Liver (tissue), 9 donors: ENCODE results near the gene CABCOCO1. TPM values are rescaled to one million over a fixed set of nuclear protein-coding genes. Genes with fewer than 3 reads are reported as not detected.

Experiments used
- DNase-seq: peaks from one replicate; pipeline ENCODE4 v3.0.0-alpha.2; 2017; ENCODE audit warnings: low spot score
- H3K27ac ChIP-seq, 2 donors: one replicate each; pipeline ENCODE4 v1.7.0; 2013; ENCODE audit warnings: inconsistent platforms in 2 of 2, low read length in 2 of 2, control low read depth in 1 of 2, low read depth in 1 of 2, mild to moderate bottlenecking in 1 of 2
- H3K27me3 ChIP-seq, 4 donors: one replicate each; pipeline versions ENCODE4 v1.6.1 to v1.7.0; 2013; ENCODE audit warnings: low read length in 3 of 4, inconsistent platforms in 1 of 4, mild to moderate bottlenecking in 1 of 4, moderate library complexity in 1 of 4; ENCODE audit not compliant: control insufficient read depth in 4 of 4, insufficient read depth in 4 of 4
- H3K36me3 ChIP-seq, 4 donors: one replicate each; pipeline versions ENCODE4 v1.6.1 to v1.7.0; 2013; ENCODE audit warnings: low read length in 3 of 4, mild to moderate bottlenecking in 3 of 4, low read depth in 1 of 4, moderate library complexity in 1 of 4; ENCODE audit not compliant: control insufficient read depth in 4 of 4, insufficient read depth in 3 of 4
- H3K4me1 ChIP-seq, 4 donors: one replicate each; pipeline versions ENCODE4 v1.6.1 to v1.7.0; 2013; ENCODE audit warnings: low read length in 3 of 4, mild to moderate bottlenecking in 3 of 4, moderate library complexity in 1 of 4; ENCODE audit not compliant: control insufficient read depth in 4 of 4, insufficient read depth in 4 of 4
- H3K4me3 ChIP-seq, 3 donors: one replicate each; pipeline versions ENCODE4 v1.6.1 to v1.7.0; 2013; ENCODE audit warnings: low read length in 3 of 3, control low read depth in 1 of 3, low read depth in 1 of 3, mild to moderate bottlenecking in 1 of 3
- H3K9ac ChIP-seq, 2 donors: one replicate each; pipeline ENCODE4 v1.7.0; 2013; ENCODE audit warnings: low read length in 2 of 2, mild to moderate bottlenecking in 2 of 2, moderate library complexity in 2 of 2, control low read depth in 1 of 2, low read depth in 1 of 2
- H3K9me3 ChIP-seq, 4 donors: one replicate each; pipeline versions ENCODE4 v1.6.1 to v1.7.0; 2013; ENCODE audit warnings: low read length in 3 of 4; ENCODE audit not compliant: control insufficient read depth in 4 of 4
- EGR1 ChIP-seq, 2 donors: IDR thresholded peaks; 2 replicates each; pipeline ENCODE4 v1.6.1; 2016 to 2018; ENCODE audit warnings: antibody characterized with exemption in 2 of 2, low read depth in 2 of 2
- FOXA1 ChIP-seq: IDR thresholded peaks from 2 replicates; pipeline ENCODE4 v1.6.1; 2016; ENCODE audit warnings: antibody characterized with exemption
- FOXA2 ChIP-seq: IDR thresholded peaks from 2 replicates; pipeline ENCODE4 v1.6.1; 2016; ENCODE audit warnings: antibody characterized with exemption
- GABPA ChIP-seq, 2 donors: IDR thresholded peaks in 1 of 2; conservative IDR thresholded peaks in 1 of 2; 2 replicates each; pipeline ENCODE4 v1.6.1; 2016; ENCODE audit warnings: antibody characterized with exemption in 2 of 2, mild to moderate bottlenecking in 1 of 2, moderate library complexity in 1 of 2
- HNF4A ChIP-seq, 2 donors: conservative IDR thresholded peaks; 2 replicates each; pipeline ENCODE4 v1.6.1; 2016; ENCODE audit warnings: antibody characterized with exemption in 2 of 2, mild to moderate bottlenecking in 2 of 2
- HNF4G ChIP-seq: IDR thresholded peaks from 2 replicates; pipeline ENCODE4 v1.6.1; 2016; ENCODE audit warnings: antibody characterized with exemption
- JUND ChIP-seq, 2 donors: IDR thresholded peaks; 2 replicates each; pipeline ENCODE4 v1.6.1; 2016; ENCODE audit warnings: antibody characterized with exemption in 2 of 2
- NR2F2 ChIP-seq: IDR thresholded peaks from 2 replicates; pipeline ENCODE4 v1.6.1; 2016; ENCODE audit warnings: antibody characterized with exemption
- RAD21 ChIP-seq, 2 donors: IDR thresholded peaks; 2 replicates each; pipeline ENCODE4 v1.6.1; 2016; ENCODE audit warnings: antibody characterized with exemption in 2 of 2, mild to moderate bottlenecking in 2 of 2
- RXRA ChIP-seq, 2 donors: IDR thresholded peaks; 2 replicates each; pipeline ENCODE4 v1.6.1; 2017 to 2018; ENCODE audit warnings: antibody characterized with exemption in 2 of 2, mild to moderate bottlenecking in 1 of 2
- TAF1 ChIP-seq: conservative IDR thresholded peaks from 2 replicates; pipeline ENCODE4 v1.6.1; 2016; ENCODE audit warnings: antibody characterized with exemption, mild to moderate bottlenecking
- YY1 ChIP-seq: IDR thresholded peaks from 2 replicates; pipeline ENCODE4 v1.6.1; 2016; ENCODE audit warnings: antibody characterized with exemption, mild to moderate bottlenecking
- WGBS: extraction: QIAGEN DNeasy Blood & Tissue Kit; methylation state at CpG from one replicate; pipeline ENCODE4 v1.1.7; 2013; 5-methylcytosine and 5-hydroxymethylcytosine counted together
- polyA plus RNA-seq, 2 donors: library from polyadenylated mRNA; stranded (reverse) in 1 of 2; unstranded in 1 of 2; fragments of 200-250 nt in 1 of 2; fragments of >200 nt in 1 of 2; fragmentation: Nextera tagmentation in 1 of 2; extraction: Ambion mirVana in 1 of 2; gene quantifications; one replicate each; pipeline versions ENCODE4 v1.2.1 to v1.2.3, GENCODE V29; 2013 to 2015
- total RNA-seq, 2 donors: library from RNA; depleted of rRNA; stranded (reverse); fragments of >200 nt; gene quantifications; one replicate each; pipeline ENCODE4 v1.2.3, GENCODE V29; 2014
- TF ChIP-seq, protein P1 (sequence below): IDR thresholded peaks from 2 replicates; pipeline ENCODE4 v1.6.1; 2016; ENCODE audit warnings: antibody characterized with exemption
- TF ChIP-seq, protein P2 (sequence below): IDR thresholded peaks from 2 replicates; pipeline ENCODE4 v1.6.1; 2016; ENCODE audit warnings: antibody characterized with exemption, mild to moderate bottlenecking
- TF ChIP-seq, protein P3 (sequence below): fragments of 150-350 bp; IDR thresholded peaks from 2 replicates; pipeline ENCODE4 v1.5.1; 2017; ENCODE audit warnings: improper control_type of control experiment, low read depth, low read length; ENCODE audit not compliant: missing input control
- TF ChIP-seq, protein P4 (sequence below): IDR thresholded peaks from 2 replicates; pipeline ENCODE4 v1.6.1; 2016; ENCODE audit warnings: antibody characterized with exemption
- TF ChIP-seq, protein P5 (sequence below): IDR thresholded peaks from 2 replicates; pipeline ENCODE4 v1.6.1; 2016; ENCODE audit warnings: antibody characterized with exemption
- donor health status: healthy.
- donor health status: healthy.
- donor health status: healthy.
- donor health status: healthy.
- donor health status: healthy.

The CABCOCO1 gene, protein sequence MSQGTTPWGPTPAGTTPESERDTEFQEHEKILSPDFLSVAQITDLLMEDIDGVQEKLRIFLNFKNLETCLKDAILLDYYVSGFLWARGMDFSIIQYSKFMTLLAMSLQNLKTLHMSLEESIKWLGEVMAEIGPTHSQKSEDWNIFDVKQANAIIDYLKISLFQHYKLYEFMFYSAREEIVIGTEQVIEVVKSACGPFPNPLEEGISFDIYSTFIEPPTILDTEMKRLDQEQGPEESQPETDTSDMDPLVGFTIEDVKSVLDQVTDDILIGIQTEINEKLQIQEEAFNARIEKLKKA
- total RNA-seq (under 1 TPM in 1 of 2 donors, not detected in 1; 0.09 TPM), polyA plus RNA-seq (under 1 TPM in 1 of 2 donors, not detected in 1; 0.20 TPM)

DNA sequence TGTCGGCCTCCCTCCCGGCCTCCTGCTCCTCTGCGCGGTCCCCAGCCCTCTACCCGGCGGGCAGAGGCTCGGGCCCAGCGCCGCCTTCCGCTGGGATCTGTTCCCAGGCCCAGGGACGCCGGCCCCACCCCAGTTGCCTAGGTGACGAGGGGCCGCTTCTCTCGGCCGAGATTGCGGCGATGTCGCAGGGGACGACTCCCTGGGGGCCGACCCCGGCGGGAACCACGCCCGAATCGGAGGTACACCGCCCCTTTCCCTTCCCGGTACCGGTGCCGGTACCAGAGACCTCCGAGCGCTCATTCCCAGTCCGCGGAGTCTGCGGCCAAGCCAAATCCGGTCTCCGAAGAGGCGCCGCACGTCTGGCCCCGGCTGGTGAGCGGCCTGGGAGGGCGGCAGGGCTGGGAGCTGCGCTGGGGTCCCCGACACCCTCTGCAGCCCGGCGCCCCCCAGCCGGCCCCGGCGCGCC is at the start of gene CABCOCO1:
Gene CABCOCO1 (plus strand): TSS at position 136 of the 466 bp plus-strand sequence. CDS start 44 bp downstream, at position 180.
- peak; percentile 37 for DNase-seq
- Histone ChIP-seq H3K36me3 (no peaks in the 10 kb centered on the region), H3K4me1 (peaks cover 0 to 3% (median 0%) of the 10 kb centered on the region in 4 donors), H3K27me3 (peaks cover 0 to 11% (median 2%) of the 10 kb centered on the region in 4 donors), H3K27ac (peak within 1 kb of the TSS in 1 of 2 donors; percentile 5), H3K9me3 (no peaks in the 10 kb centered on the region), H3K9ac (no peak within 1 kb of the TSS), H3K4me3 (peak within 1 kb of the TSS in 2 of 3 donors; percentile 43 to 66)
- no peak for TF ChIP-seq FOXA2
- TF ChIP-seq RAD21 (IDR thresholded peaks at IDR 0.05), result peak; percentile 12 to 34
- WGBS, result 6% methylated on average over 51 of the region's 51 CpGs

DNA sequence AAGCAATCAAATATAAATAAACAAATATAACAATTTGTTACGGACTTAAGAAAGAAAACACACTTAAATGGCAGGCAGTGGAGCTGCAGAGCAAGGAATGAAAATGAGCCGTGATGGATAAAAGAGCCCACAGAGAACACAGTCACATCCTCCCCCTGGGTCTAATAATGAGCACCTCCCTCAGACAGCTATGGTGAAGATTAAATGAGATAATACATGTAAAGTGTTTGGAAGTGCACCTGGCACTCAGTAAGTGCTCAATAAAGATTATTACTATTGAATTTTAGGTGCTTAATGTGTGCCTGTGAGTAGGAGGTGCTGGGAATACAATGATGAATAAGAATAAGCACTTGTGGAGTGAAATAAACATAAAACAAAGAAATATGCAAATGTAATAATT is 49.1 kb upstream of the CABCOCO1 start:
- H3K4me1 ChIP-seq, result no peaks in the 10 kb centered on the region
- TF ChIP-seq TAF1, result no peak
- TF ChIP-seq EGR1 (IDR thresholded peaks at IDR 0.05; ENCODE audit: low read depth in 2 of 2), result no peak
- TF ChIP-seq, protein P1, sequence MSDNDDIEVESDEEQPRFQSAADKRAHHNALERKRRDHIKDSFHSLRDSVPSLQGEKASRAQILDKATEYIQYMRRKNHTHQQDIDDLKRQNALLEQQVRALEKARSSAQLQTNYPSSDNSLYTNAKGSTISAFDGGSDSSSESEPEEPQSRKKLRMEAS, result no peak
- TF ChIP-seq JUND (IDR thresholded peaks at IDR 0.05), result no peak
- TF ChIP-seq, protein P2, sequence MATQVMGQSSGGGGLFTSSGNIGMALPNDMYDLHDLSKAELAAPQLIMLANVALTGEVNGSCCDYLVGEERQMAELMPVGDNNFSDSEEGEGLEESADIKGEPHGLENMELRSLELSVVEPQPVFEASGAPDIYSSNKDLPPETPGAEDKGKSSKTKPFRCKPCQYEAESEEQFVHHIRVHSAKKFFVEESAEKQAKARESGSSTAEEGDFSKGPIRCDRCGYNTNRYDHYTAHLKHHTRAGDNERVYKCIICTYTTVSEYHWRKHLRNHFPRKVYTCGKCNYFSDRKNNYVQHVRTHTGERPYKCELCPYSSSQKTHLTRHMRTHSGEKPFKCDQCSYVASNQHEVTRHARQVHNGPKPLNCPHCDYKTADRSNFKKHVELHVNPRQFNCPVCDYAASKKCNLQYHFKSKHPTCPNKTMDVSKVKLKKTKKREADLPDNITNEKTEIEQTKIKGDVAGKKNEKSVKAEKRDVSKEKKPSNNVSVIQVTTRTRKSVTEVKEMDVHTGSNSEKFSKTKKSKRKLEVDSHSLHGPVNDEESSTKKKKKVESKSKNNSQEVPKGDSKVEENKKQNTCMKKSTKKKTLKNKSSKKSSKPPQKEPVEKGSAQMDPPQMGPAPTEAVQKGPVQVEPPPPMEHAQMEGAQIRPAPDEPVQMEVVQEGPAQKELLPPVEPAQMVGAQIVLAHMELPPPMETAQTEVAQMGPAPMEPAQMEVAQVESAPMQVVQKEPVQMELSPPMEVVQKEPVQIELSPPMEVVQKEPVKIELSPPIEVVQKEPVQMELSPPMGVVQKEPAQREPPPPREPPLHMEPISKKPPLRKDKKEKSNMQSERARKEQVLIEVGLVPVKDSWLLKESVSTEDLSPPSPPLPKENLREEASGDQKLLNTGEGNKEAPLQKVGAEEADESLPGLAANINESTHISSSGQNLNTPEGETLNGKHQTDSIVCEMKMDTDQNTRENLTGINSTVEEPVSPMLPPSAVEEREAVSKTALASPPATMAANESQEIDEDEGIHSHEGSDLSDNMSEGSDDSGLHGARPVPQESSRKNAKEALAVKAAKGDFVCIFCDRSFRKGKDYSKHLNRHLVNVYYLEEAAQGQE, result no peak
- TF ChIP-seq HNF4A (conservative IDR thresholded peaks at IDR 0.05), result no peak
- TF ChIP-seq, protein P3, sequence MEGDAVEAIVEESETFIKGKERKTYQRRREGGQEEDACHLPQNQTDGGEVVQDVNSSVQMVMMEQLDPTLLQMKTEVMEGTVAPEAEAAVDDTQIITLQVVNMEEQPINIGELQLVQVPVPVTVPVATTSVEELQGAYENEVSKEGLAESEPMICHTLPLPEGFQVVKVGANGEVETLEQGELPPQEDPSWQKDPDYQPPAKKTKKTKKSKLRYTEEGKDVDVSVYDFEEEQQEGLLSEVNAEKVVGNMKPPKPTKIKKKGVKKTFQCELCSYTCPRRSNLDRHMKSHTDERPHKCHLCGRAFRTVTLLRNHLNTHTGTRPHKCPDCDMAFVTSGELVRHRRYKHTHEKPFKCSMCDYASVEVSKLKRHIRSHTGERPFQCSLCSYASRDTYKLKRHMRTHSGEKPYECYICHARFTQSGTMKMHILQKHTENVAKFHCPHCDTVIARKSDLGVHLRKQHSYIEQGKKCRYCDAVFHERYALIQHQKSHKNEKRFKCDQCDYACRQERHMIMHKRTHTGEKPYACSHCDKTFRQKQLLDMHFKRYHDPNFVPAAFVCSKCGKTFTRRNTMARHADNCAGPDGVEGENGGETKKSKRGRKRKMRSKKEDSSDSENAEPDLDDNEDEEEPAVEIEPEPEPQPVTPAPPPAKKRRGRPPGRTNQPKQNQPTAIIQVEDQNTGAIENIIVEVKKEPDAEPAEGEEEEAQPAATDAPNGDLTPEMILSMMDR, result no peak
- no peak for TF ChIP-seq HNF4G
- no peak for TF ChIP-seq GABPA (IDR thresholded peaks at IDR 0.05 in 1 of 2, conservative IDR thresholded peaks at IDR 0.05 in 1 of 2)
- TF ChIP-seq RAD21 (IDR thresholded peaks at IDR 0.05), result no peak
- no peak for TF ChIP-seq FOXA1
- TF ChIP-seq YY1, result no peak
- no peak for TF ChIP-seq FOXA2
- TF ChIP-seq RXRA (IDR thresholded peaks at IDR 0.05), result no peak
- TF ChIP-seq, protein P4, sequence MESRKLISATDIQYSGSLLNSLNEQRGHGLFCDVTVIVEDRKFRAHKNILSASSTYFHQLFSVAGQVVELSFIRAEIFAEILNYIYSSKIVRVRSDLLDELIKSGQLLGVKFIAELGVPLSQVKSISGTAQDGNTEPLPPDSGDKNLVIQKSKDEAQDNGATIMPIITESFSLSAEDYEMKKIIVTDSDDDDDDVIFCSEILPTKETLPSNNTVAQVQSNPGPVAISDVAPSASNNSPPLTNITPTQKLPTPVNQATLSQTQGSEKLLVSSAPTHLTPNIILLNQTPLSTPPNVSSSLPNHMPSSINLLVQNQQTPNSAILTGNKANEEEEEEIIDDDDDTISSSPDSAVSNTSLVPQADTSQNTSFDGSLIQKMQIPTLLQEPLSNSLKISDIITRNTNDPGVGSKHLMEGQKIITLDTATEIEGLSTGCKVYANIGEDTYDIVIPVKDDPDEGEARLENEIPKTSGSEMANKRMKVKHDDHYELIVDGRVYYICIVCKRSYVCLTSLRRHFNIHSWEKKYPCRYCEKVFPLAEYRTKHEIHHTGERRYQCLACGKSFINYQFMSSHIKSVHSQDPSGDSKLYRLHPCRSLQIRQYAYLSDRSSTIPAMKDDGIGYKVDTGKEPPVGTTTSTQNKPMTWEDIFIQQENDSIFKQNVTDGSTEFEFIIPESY, result no peak
- no peak for TF ChIP-seq NR2F2
- TF ChIP-seq, protein P5, sequence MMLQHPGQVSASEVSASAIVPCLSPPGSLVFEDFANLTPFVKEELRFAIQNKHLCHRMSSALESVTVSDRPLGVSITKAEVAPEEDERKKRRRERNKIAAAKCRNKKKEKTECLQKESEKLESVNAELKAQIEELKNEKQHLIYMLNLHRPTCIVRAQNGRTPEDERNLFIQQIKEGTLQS, result no peak
- no peak overlapping the region for H3K4me3 ChIP-seq
- DNase-seq, result no peak
- 84% methylated on average over 2 of the region's 2 CpGs for WGBS
- H3K9me3 ChIP-seq, result no peaks in the 10 kb centered on the region
- H3K27ac ChIP-seq, result no peak overlapping the region
- no peak overlapping the region for H3K9ac ChIP-seq
- no peaks in the 10 kb centered on the region for H3K27me3 ChIP-seq
- no peaks in the 10 kb centered on the region for H3K36me3 ChIP-seq
